Measurements from ENCODE around the gene SLC25A21.

Gene SLC25A21

GRCh38 chr14:36940476-36940875 lies 231.9 kb downstream of the SLC25A21 start:
- TF ChIP-seq ZBTB7A (IDR thresholded peaks at IDR 0.05; ENCODE audit: low read depth) (no peak), REST (IDR thresholded peaks at IDR 0.05; ENCODE audit: low read depth) (no peak), TAF1 (IDR thresholded peaks at IDR 0.05; ENCODE audit: low read depth) (no peak), CREB1 (IDR thresholded peaks at IDR 0.05; ENCODE audit: low read depth) (no peak), NFIC (IDR thresholded peaks at IDR 0.05) (no peak), TEAD4 (IDR thresholded peaks at IDR 0.05) (no peak), RAD21 (IDR thresholded peaks at IDR 0.05; ENCODE audit: low read depth) (no peak), CEBPB (IDR thresholded peaks at IDR 0.05) (no peak), EP300 (IDR thresholded peaks at IDR 0.05; ENCODE audit: borderline replicate concordance) (no peak), TCF12 (IDR thresholded peaks at IDR 0.05; ENCODE audit: low read depth) (no peak), EGR1 (IDR thresholded peaks at IDR 0.05) (no peak), YY1 (IDR thresholded peaks at IDR 0.05; ENCODE audit: low read depth) (no peak), FOXM1 (IDR thresholded peaks at IDR 0.05; ENCODE audit: borderline replicate concordance, low read depth) (no peak)
- TF ChIP-seq, protein P1, sequence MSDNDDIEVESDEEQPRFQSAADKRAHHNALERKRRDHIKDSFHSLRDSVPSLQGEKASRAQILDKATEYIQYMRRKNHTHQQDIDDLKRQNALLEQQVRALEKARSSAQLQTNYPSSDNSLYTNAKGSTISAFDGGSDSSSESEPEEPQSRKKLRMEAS (IDR thresholded peaks at IDR 0.05) = no peak
- TF ChIP-seq, protein P2, sequence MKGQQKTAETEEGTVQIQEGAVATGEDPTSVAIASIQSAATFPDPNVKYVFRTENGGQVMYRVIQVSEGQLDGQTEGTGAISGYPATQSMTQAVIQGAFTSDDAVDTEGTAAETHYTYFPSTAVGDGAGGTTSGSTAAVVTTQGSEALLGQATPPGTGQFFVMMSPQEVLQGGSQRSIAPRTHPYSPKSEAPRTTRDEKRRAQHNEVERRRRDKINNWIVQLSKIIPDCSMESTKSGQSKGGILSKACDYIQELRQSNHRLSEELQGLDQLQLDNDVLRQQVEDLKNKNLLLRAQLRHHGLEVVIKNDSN (IDR thresholded peaks at IDR 0.05) = no peak

DNA sequence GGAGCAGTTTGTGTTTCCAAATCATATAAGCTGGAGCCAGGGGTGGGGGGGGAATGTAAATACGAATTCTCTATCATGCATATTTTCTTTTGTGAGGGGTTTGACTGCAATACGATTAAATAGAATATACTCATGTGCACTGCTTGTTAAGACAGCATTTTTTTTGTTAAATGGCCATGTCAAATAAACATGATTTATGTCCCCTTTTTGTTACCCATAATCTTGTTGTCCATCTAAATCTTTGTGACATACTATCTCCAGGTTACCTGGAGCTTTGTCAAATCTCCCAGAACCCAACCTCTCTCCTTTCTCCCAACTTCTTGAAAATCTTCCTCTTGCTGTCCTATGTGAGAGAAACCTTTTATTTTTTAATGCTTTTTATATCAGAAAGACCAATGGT lies 233.1 kb downstream of the SLC25A21 start:
- TF ChIP-seq REST (IDR thresholded peaks at IDR 0.05; ENCODE audit: low read depth) (no peak), TCF12 (IDR thresholded peaks at IDR 0.05; ENCODE audit: low read depth) (no peak), FOXM1 (IDR thresholded peaks at IDR 0.05; ENCODE audit: borderline replicate concordance, low read depth) (no peak), EGR1 (IDR thresholded peaks at IDR 0.05) (no peak), RAD21 (IDR thresholded peaks at IDR 0.05; ENCODE audit: low read depth) (no peak), TAF1 (IDR thresholded peaks at IDR 0.05; ENCODE audit: low read depth) (no peak), YY1 (IDR thresholded peaks at IDR 0.05; ENCODE audit: low read depth) (no peak), CEBPB (IDR thresholded peaks at IDR 0.05) (no peak), CREB1 (IDR thresholded peaks at IDR 0.05; ENCODE audit: low read depth) (no peak), TEAD4 (IDR thresholded peaks at IDR 0.05) (no peak), EP300 (IDR thresholded peaks at IDR 0.05; ENCODE audit: borderline replicate concordance) (no peak), NFIC (IDR thresholded peaks at IDR 0.05) (no peak), ZBTB7A (IDR thresholded peaks at IDR 0.05; ENCODE audit: low read depth) (no peak)
- TF ChIP-seq, protein P1 (IDR thresholded peaks at IDR 0.05) = no peak
- TF ChIP-seq, protein P2 (IDR thresholded peaks at IDR 0.05) = no peak

DNA sequence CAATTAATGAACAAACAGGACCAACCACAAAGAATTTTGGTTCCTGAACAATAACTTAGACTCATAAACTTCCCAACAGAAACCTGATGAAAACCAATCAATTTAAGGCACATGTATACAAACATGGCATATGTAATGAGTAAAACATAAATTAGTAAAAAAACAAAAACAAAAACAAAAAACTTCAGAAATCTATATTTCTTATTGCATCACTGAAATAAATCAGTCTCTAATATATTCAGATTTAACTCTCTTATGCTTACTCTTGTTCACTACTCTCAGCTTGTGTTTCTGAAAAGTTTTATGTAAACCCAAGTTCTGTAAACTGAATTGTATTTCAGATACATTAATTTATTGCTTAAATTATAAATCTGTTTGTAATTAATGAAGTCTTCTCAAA lies 233.7 kb downstream of the SLC25A21 start:
- TF ChIP-seq NFIC (IDR thresholded peaks at IDR 0.05) (no peak), EP300 (IDR thresholded peaks at IDR 0.05; ENCODE audit: borderline replicate concordance) (no peak), ZBTB7A (IDR thresholded peaks at IDR 0.05; ENCODE audit: low read depth) (no peak), TAF1 (IDR thresholded peaks at IDR 0.05; ENCODE audit: low read depth) (no peak), FOXM1 (IDR thresholded peaks at IDR 0.05; ENCODE audit: borderline replicate concordance, low read depth) (no peak), CREB1 (IDR thresholded peaks at IDR 0.05; ENCODE audit: low read depth) (no peak), CEBPB (IDR thresholded peaks at IDR 0.05) (no peak), EGR1 (IDR thresholded peaks at IDR 0.05) (no peak), RAD21 (IDR thresholded peaks at IDR 0.05; ENCODE audit: low read depth) (no peak), TCF12 (IDR thresholded peaks at IDR 0.05; ENCODE audit: low read depth) (no peak), TEAD4 (IDR thresholded peaks at IDR 0.05) (no peak), REST (IDR thresholded peaks at IDR 0.05; ENCODE audit: low read depth) (no peak), YY1 (IDR thresholded peaks at IDR 0.05; ENCODE audit: low read depth) (no peak)
- TF ChIP-seq, protein P1 (IDR thresholded peaks at IDR 0.05) = no peak
- TF ChIP-seq, protein P2 (IDR thresholded peaks at IDR 0.05) = no peak
